SK-N-SH (cell line): ENCODE measurements around the gene SORL1. TPM values are rescaled to one million over a fixed set of nuclear protein-coding genes. Genes with fewer than 3 reads are reported as not detected.

ENCODE experiments used
- CTCF ChIA-PET: fragments of 300-600, 350-600 bp; formaldehyde crosslinking; extraction: SDS; loops from one replicate; lab custom pipeline; 2021; lab: Yijun Ruan, JAX
- POLR2A ChIA-PET: fragments of 350-600 bp; sonication (Branson Sonifier 250); formaldehyde crosslinking; extraction: SDS; loops from one replicate; lab custom pipeline; 2020; ENCODE audit warnings: antibody characterized with exemption, inconsistent platforms; lab: Yijun Ruan, JAX
- DNase-seq: peaks from one replicate; pipeline ENCODE4 v3.0.0; 2012
- H2AFZ ChIP-seq: fragments of 200-600 bp; sonication (generic); 2 replicates; pipeline ENCODE4 v1.8.1; 2016; ENCODE audit warnings: antibody characterized with exemption, mild to moderate bottlenecking, low read depth
- H3F3A ChIP-seq: fragments of 200-600 bp; sonication (generic); replicated peaks from 2 replicates; pipeline ENCODE3; 2016; ENCODE audit warnings: antibody characterized with exemption, mild to moderate bottlenecking; ENCODE audit not compliant: insufficient read depth
- H3K27ac ChIP-seq, 2 experiments: fragments of 200-500 bp in 1 of 2; fragments of 200-600 bp in 1 of 2; sonication (Bioruptor generic) in 1 of 2; sonication (generic), shearing (Covaris generic) in 1 of 2; 2 replicates each; pipeline versions ENCODE4 v1.5.1 to v1.6.1; 2014 to 2016; ENCODE audit warnings: low read depth in 2 of 2, inconsistent platforms in 1 of 2, low read length in 1 of 2, mild to moderate bottlenecking in 1 of 2, mixed read lengths in 1 of 2
- H3K27me3 ChIP-seq: fragments of 200-600 bp; sonication (generic), shearing (Covaris generic); 2 replicates; pipeline ENCODE4 v1.6.1; 2016; ENCODE audit warnings: mixed run types; ENCODE audit not compliant: insufficient read depth
- H3K36me3 ChIP-seq, 2 experiments: fragments of 200-500 bp in 1 of 2; fragments of 200-600 bp in 1 of 2; sonication (Bioruptor generic) in 1 of 2; sonication (generic) in 1 of 2; replicated peaks in 1 of 2; 2 replicates each; pipeline versions ENCODE3 to v1.5.1; 2014 to 2016; ENCODE audit warnings: low read length in 1 of 2, mild to moderate bottlenecking in 1 of 2; ENCODE audit not compliant: insufficient read depth in 2 of 2, control insufficient read depth in 1 of 2
- H3K4me1 ChIP-seq, 2 experiments: fragments of 200-500 bp in 1 of 2; fragments of 200-600 bp in 1 of 2; sonication (Bioruptor generic) in 1 of 2; sonication (generic), shearing (Covaris generic) in 1 of 2; 2 replicates each; pipeline versions ENCODE4 v1.5.1 to v1.6.1; 2014 to 2016; ENCODE audit warnings: low read depth in 1 of 2, low read length in 1 of 2, mixed run types in 1 of 2; ENCODE audit not compliant: insufficient read depth in 2 of 2, control insufficient read depth in 1 of 2
- H3K4me2 ChIP-seq: fragments of 200-600 bp; sonication (generic), shearing (Covaris generic); 2 replicates; pipeline ENCODE4 v1.6.1; 2017; ENCODE audit warnings: mixed run types
- H3K4me3 ChIP-seq, 2 experiments: fragments of 200-500 bp in 1 of 2; fragments of 200-600 bp in 1 of 2; sonication (Bioruptor generic) in 1 of 2; sonication (generic), shearing (Covaris generic) in 1 of 2; 2 replicates each; pipeline versions ENCODE4 v1.5.1 to v1.8.1; 2014 to 2016; ENCODE audit warnings: low read depth in 2 of 2, inconsistent platforms in 1 of 2, low read length in 1 of 2, mild to moderate bottlenecking in 1 of 2, mixed read lengths in 1 of 2, moderate library complexity in 1 of 2
- H3K79me2 ChIP-seq: fragments of 200-600 bp; sonication (generic); 2 replicates; pipeline ENCODE4 v1.8.1; 2017; ENCODE audit warnings: mild to moderate bottlenecking; ENCODE audit not compliant: insufficient read depth
- H3K9ac ChIP-seq: fragments of 200-600 bp; sonication (generic); 2 replicates; pipeline ENCODE4 v1.6.1; 2017; ENCODE audit warnings: mixed run types
- H3K9me2 ChIP-seq: fragments of 200-600 bp; sonication (generic); 2 replicates; pipeline ENCODE4 v1.6.1; 2017; ENCODE audit warnings: mixed run types
- H3K9me3 ChIP-seq: fragments of 200-600 bp; sonication (generic); 2 replicates; pipeline ENCODE4 v1.6.1; 2017; ENCODE audit warnings: mixed run types, mild to moderate bottlenecking, moderate library complexity
- H4K20me1 ChIP-seq: fragments of 200-600 bp; sonication (generic); 2 replicates; pipeline ENCODE4 v1.6.1; 2017; ENCODE audit warnings: mild to moderate bottlenecking, mixed run types; ENCODE audit not compliant: insufficient read depth
- ELF1 ChIP-seq: IDR thresholded peaks from 2 replicates; pipeline ENCODE4 v1.4.0; 2012
- EP300 ChIP-seq, 2 experiments: IDR thresholded peaks; 2 replicates each; pipeline versions ENCODE4 v1.4.0 to v1.6.1; 2012; ENCODE audit warnings: borderline replicate concordance in 1 of 2, low read depth in 1 of 2, low read length in 1 of 2
- FOSL2 ChIP-seq: IDR thresholded peaks from 2 replicates; pipeline ENCODE4 v1.4.0; 2012; ENCODE audit warnings: low read depth, mild to moderate bottlenecking, moderate library complexity, borderline replicate concordance
- FOXJ3 ChIP-seq: sonication (generic); formaldehyde crosslinking; IDR thresholded peaks from 2 replicates; pipeline ENCODE4 v1.5.1; 2020; ENCODE audit warnings: mild to moderate bottlenecking, missing genetic modification reagents
- FOXM1 ChIP-seq: IDR thresholded peaks from 2 replicates; pipeline ENCODE4 v1.4.0; 2012; ENCODE audit warnings: low read depth, mild to moderate bottlenecking
- GABPA ChIP-seq: IDR thresholded peaks from 2 replicates; pipeline ENCODE4 v1.4.0; 2012; ENCODE audit warnings: low read depth, mild to moderate bottlenecking
- JUND ChIP-seq: IDR thresholded peaks from 2 replicates; pipeline ENCODE4 v1.4.0; 2012
- MEF2A ChIP-seq: IDR thresholded peaks from 2 replicates; pipeline ENCODE4 v1.4.0; 2012; ENCODE audit warnings: low read depth, borderline replicate concordance
- MXI1 ChIP-seq: IDR thresholded peaks from 2 replicates; pipeline ENCODE4 v1.6.1; 2012; ENCODE audit warnings: mild to moderate bottlenecking, low read depth, low read length, improper control_type of control experiment
- NFIC ChIP-seq: IDR thresholded peaks from 2 replicates; pipeline ENCODE4 v1.4.0; 2012; ENCODE audit warnings: borderline replicate concordance
- NRF1 ChIP-seq: IDR thresholded peaks from 2 replicates; pipeline ENCODE4 v1.6.1; 2012; ENCODE audit warnings: low read depth, mild to moderate bottlenecking, low read length
- POLR2AphosphoS5 ChIP-seq: IDR thresholded peaks from 2 replicates; pipeline ENCODE4 v1.6.1; 2012; ENCODE audit warnings: low read depth, low read length
- RCOR1 ChIP-seq: fragments of 150-350 bp; IDR thresholded peaks from 2 replicates; pipeline ENCODE4 v1.6.1; 2017; ENCODE audit warnings: antibody characterized with exemption, low read length
- REST ChIP-seq: IDR thresholded peaks from 2 replicates; pipeline ENCODE4 v1.6.1; 2012; ENCODE audit warnings: mild to moderate bottlenecking, low read depth, low read length, moderate library complexity
- RFX5 ChIP-seq: IDR thresholded peaks from 2 replicates; pipeline ENCODE4 v1.6.1; 2012; ENCODE audit warnings: mild to moderate bottlenecking, improper control_type of control experiment, low read length
- RXRA ChIP-seq: IDR thresholded peaks from 2 replicates; pipeline ENCODE4 v1.4.0; 2012; ENCODE audit warnings: low read depth, mild to moderate bottlenecking, borderline replicate concordance
- SIN3A ChIP-seq: IDR thresholded peaks from 2 replicates; pipeline ENCODE4 v1.6.1; 2012; ENCODE audit warnings: low read depth, mild to moderate bottlenecking, low read length, moderate library complexity, borderline replicate concordance
- SMC3 ChIP-seq: IDR thresholded peaks from 2 replicates; pipeline ENCODE4 v1.6.1; 2012; ENCODE audit warnings: low read depth, low read length, improper control_type of control experiment
- TAF1 ChIP-seq: IDR thresholded peaks from 2 replicates; pipeline ENCODE4 v1.6.1; 2012; ENCODE audit warnings: low read depth, mild to moderate bottlenecking, low read length, moderate library complexity, borderline replicate concordance
- USF1 ChIP-seq: IDR thresholded peaks from 2 replicates; pipeline ENCODE4 v1.4.0; 2012; ENCODE audit warnings: low read depth, borderline replicate concordance
- ZBTB33 ChIP-seq: IDR thresholded peaks from 2 replicates; pipeline ENCODE4 v1.4.0; 2012; ENCODE audit warnings: low read depth, borderline replicate concordance
- WGBS: methylation state at CpG from one replicate; pipeline ENCODE4 v1.1.6; 2017; ENCODE audit warnings: low lambda C conversion rate; 5-methylcytosine and 5-hydroxymethylcytosine counted together
- polyA plus RNA-seq, 3 experiments: library from polyadenylated mRNA; depleted of rRNA; stranded (reverse); fragments of >200 nt; gene quantifications; 2 replicates each; pipeline ENCODE4 v1.2.3, GENCODE V29; 2012
- TF ChIP-seq, protein P1 (sequence below): IDR thresholded peaks from 2 replicates; pipeline ENCODE4; 2012

Gene SORL1
- polyA plus RNA-seq, 1 of the 3 experiments (the other 2 are of a cell fraction): 7.1 TPM

GRCh38 chr11:121449626-121450025 is 2.5 kb upstream of the SORL1 start:
- Histone ChIP-seq H3K27ac (no peak overlapping the region), H3K4me1 (peaks cover 0 to 8% of the 10 kb centered on the region in 2 experiments; a peak in 2 of 4 replicates), H3K36me3 (no peaks in the 10 kb centered on the region), H3K79me2 (no peaks in the 10 kb centered on the region), H3K9me2 (no peaks in the 10 kb centered on the region), H3K9ac (no peak overlapping the region), H3K9me3 (no peaks in the 10 kb centered on the region), H3K4me2 (no peak overlapping the region), H4K20me1 (no peaks in the 10 kb centered on the region), H3K27me3 (peaks cover 37% of the 10 kb centered on the region), H3F3A (no peaks in the 10 kb centered on the region), H2AFZ (no peak overlapping the region), H3K4me3 (no peak overlapping the region)
- ChIA-PET POLR2A (no interaction called here), CTCF (interaction anchor here (1.0 to 1.8 kb wide), 3 partner anchors 22 to 141 kb away, joined by 3 to 6 read pairs (median 5); no protein-coding TSS in a partner anchor)
- 85% methylated on average over 2 of the region's 2 CpGs for WGBS
- DNase-seq: no peak
- TF ChIP-seq SMC3: no peak
- TF ChIP-seq FOXJ3 (CRISPR knock-in tag): no peak
- TF ChIP-seq, protein P1, sequence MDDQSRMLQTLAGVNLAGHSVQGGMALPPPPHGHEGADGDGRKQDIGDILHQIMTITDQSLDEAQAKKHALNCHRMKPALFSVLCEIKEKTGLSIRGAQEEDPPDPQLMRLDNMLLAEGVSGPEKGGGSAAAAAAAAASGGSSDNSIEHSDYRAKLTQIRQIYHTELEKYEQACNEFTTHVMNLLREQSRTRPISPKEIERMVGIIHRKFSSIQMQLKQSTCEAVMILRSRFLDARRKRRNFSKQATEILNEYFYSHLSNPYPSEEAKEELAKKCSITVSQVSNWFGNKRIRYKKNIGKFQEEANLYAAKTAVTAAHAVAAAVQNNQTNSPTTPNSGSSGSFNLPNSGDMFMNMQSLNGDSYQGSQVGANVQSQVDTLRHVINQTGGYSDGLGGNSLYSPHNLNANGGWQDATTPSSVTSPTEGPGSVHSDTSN: no peak
- no peak for TF ChIP-seq MEF2A
- no peak for TF ChIP-seq GABPA
- TF ChIP-seq SIN3A: no peak
- no peak for TF ChIP-seq ZBTB33
- no peak for TF ChIP-seq RCOR1
- TF ChIP-seq JUND: no peak
- no peak for TF ChIP-seq RFX5
- TF ChIP-seq NRF1: no peak
- no peak for TF ChIP-seq ELF1
- no peak for TF ChIP-seq FOSL2
- TF ChIP-seq RXRA: no peak
- TF ChIP-seq EP300 (IDR thresholded peaks at IDR 0.05; ENCODE audit: borderline replicate concordance in 1 of 2, low read depth in 1 of 2, low read length in 1 of 2): no peak
- TF ChIP-seq TAF1: no peak
- no peak for TF ChIP-seq MXI1
- TF ChIP-seq, all 33 proteins: peak for 0

GRCh38 chr11:121450401-121450800 is 1.7 kb upstream of the SORL1 start:
- Histone ChIP-seq H3K4me1 (peaks cover 0 to 11% of the 10 kb centered on the region in 2 experiments; a peak in 2 of 4 replicates), H3K4me2 (no peak overlapping the region), H3K27ac (no peak overlapping the region), H2AFZ (no peak overlapping the region), H3K9ac (no peak overlapping the region), H3F3A (no peaks in the 10 kb centered on the region), H3K27me3 (peaks cover 44% of the 10 kb centered on the region), H4K20me1 (no peaks in the 10 kb centered on the region), H3K79me2 (no peaks in the 10 kb centered on the region), H3K36me3 (no peaks in the 10 kb centered on the region), H3K9me3 (no peaks in the 10 kb centered on the region), H3K4me3 (no peak overlapping the region), H3K9me2 (no peaks in the 10 kb centered on the region)
- POLR2A ChIA-PET: no interaction called here
- DNase-seq: no peak
- 82% methylated on average over 1 of the region's 1 CpG for WGBS
- CTCF ChIA-PET: interaction anchor here (1.4 to 2.8 kb wide), 4 partner anchors 13 to 141 kb away, joined by 4 to 21 read pairs (median 10); no protein-coding TSS in a partner anchor
- no peak for TF ChIP-seq RXRA
- TF ChIP-seq NFIC: no peak
- TF ChIP-seq, protein P1: no peak
- no peak for TF ChIP-seq USF1
- TF ChIP-seq FOXM1: no peak
- TF ChIP-seq POLR2AphosphoS5: no peak
- no peak for TF ChIP-seq REST
